AML-193 (cell line): Measurements from ENCODE around the gene PLSCR2.
"Not testable (repeated sequence)": the region's sequence is repeated elsewhere in the genome, so short reads cannot be mapped to it uniquely, and the experiment has no call there.

ENCODE experiments used
- DNase-seq, 2 experiments: peaks; one replicate each; lab custom pipeline; 2025; lab: John Stamatoyannopoulos, UW

PLSCR2 gene, protein sequence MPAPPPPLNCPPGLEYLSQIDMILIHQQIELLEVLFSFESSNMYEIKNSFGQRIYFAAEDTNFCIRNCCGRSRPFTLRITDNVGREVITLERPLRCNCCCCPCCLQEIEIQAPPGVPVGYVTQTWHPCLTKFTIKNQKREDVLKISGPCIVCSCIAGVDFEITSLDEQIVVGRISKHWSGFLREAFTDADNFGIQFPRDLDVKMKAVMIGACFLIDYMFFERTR

DNA sequence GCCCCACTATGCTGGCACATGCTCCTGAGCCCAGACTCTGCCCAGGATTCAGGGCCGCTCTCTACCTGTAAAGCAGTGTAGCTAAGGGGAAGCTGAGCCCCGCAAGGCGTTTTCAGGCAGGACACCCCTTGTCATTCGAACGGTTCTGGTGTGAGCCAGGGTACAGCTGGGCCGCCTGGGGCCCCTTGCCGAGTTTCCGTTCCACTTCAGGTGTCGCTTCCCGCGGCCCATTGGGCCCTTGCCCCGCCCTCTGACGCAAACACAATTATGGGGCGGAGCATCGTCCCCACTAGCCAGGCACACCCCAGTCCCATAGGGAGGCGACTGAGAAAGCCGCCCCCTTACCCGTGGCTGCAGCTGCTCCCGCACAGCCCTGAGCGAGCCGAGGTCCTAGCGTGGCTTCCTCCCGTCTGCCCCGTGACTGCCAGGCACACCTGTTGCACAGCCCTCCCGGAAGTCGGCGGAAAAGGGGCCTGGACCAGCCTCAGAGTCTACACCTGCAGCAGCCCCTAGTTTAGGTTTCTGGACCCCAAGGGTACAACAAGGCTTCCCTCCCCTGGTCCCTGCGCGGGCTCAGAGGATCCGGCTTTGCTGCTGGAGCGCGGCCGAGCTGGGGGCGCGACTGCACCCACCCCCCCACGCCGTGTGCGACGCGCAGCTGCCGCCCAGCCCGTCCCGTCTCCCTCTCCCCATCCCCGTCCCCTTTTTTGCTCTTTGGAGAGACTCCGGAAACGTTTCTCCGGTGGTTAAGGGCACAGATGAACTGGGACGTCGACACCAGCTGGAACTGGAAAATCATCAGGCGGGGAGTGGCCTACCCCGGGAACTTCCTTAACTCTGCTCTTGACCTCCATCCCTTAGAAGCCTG, at the start of gene PLSCR2:
Gene PLSCR2 (minus strand): TSS at position 412 of the 868 bp plus-strand sequence. CDS start 9,657 bp downstream, outside the sequence.
- DNase-seq = no peak

DNA sequence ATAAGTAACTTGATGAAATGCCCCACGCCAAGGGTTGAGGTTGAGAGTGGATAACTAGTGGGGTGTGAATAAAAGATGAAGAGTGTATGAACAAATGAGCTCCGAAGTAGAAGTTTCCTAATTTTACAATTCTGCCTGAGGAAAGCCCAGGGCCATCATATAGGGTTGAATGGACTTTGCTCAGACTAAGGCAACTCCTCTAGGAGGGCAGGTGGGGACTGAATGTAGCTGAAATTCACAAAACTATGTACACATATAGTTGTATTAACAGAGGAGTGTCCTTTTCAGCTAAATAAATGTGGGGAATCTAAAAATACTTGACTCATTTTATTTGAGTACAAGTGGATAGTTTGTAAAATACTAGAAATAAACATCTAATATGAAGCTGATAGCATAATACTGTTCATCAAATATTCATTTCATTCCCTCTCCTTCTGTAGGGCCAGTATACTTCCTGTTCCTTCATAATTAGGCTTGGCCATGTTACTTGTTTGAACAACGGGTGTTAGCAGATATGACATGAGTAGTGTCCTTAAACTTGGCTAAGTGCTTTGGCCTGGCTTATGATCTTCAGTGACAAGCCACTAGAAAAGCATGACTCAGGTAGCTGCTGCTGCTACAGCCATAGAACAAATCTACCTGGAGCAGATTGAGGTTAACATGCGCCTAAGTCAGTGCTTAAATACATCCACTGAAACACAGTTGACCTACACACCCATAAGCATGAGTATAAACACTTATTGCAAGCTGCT, 48.5 kb upstream of the PLSCR2 start:
- no peak for DNase-seq

DNA sequence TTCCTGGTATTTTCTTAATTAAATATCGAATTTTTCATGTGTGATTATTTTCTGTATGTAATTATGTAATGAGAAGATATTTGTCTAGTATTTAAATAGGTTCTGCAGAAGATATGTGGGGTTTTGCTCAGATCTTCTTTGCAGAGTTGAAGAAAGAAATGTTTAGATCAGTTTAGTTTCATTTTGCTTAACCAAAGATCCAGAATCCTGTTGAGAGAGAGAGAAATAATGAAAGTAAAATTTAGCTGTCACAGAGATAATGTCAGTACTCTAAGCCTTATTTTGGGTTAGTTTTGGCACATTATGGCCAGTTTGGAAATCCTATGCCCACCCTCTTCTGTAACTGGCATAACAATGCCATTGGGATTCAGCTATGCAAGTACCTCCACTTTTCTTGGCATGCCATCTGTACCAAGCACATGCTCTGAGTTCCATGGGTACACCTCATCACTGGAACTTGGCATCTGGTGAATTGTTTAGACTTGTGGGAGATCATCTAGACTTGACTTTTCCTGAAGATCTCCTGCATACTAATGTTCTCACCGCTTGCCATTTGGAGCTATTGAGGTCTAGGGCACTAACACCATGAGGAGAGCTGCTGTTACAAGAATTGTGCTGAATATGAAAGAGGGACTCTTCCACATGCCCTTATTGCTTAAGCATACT, 44.2 kb upstream of the PLSCR2 start:
- no peak for DNase-seq

DNA sequence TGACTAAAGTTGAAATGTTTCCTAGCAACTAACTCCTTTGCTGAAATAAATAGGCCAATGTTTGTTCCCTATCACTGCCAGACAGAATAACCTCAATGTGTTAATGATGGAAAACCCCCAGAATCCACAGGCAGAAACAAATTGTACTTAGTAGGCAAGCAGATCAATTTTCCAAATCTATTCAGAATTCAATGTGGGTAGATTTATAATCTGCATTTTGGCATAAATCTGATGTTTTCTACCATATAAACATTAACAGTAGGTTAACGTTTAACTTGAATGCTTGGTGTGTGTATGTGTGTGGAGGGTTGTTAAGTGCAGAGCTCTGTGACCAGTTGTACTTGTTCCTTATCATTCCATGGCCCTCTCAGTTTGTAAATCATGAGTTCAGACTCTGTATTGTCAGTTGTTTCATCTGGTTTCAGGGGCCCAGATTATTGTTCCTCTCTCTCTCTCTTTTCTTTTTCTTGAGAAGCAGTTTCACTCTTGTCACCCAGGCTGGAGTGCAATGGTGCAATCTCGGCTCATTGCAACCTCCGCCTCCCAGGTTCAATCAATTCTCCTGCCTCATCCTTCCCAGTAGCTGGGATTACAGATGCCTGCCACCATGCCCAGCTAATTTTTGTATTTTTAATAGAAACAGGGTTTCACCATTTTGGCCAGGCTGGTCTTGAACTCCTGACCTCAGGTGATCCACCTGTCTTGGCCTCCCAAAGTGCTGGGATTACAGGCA, 42.2 kb upstream of the PLSCR2 start:
- DNase-seq = no peak

DNA sequence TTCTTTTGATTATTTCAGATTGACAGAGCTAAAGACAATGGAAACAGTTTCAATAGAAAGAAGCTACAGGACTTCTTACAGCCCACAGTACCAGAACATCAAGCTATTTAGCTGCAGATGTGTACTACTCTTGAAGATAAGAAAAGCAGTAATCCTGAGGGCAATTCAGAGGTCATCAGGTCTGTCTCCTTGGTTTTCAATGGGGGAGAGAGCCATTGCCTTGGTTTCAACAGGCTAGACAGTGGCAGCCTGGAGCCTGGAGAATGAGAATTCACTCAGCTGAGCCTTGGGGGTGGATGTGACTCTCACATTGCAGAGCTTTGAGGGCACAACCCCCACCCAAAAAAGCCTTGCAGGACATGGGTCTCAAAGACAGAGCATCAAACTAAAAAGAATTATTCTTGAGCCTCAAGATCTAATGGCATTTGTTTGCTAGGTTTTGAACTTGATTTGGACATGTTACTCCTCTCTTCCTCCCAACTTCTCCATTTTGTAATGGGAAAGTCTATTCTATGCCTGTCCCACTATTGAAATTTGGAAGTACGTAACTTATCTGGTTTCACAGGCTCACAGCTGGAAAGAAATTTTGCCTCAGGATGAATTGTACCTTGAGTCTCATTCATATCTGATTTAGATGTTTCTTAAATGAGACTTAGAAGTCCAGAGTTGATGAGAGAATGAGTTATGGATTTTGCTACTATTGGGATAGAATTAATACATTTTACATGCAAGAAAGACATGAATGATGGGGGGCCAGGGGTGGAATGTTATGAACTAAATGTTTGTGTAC, 38.2 kb upstream of the PLSCR2 start:
- DNase-seq = no peak

DNA sequence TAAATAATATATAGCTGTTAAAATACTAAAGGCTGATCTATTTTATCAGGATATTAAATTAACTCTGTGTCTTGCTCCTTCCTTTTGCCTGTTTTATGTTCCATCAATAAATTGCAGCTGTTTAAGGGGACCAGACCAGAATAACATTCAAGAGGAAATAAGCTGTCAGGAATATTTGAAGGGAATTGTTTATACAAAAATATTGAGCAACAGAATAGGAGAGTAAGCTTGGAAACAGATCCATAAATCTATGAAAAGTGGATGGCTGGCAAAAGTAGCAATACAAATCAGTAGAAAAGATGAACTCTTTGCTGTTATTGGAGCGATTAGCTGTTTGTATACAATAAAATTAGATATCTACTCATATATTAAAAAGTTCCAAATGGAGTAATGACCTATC, 36.2 kb upstream of the PLSCR2 start:
- DNase-seq = no peak

DNA sequence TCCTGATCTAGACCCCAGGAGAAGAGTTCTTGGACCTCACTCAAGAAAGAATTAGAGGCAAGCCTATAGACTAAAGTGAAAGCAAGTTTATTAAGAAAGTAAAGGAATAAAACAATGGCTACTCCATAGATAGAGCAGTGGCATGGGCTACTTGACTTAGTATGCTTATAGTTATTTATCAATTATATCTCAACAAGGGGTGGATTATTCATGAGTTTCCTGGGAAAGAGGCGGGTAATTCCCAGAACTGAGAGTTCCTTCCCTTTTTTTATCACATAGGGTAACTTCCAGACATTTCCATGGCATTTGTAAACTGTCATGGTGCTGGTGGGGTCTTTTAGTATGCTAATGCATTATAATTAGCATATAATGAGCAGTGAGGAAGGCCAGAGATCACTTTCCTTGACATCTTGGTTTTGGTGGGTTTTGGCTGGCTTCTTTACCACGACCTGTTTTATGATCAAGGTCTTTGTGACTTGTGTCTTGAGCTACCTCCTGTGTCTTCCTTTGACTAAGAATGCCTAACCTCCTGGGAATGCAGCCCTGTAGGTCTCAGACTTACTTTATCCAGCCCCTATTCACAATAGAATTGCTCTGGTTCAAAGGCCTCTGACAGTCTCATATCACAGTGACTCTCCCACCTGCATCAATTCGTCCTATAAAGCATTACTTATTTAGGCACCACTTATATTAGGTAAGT, 35.3 kb upstream of the PLSCR2 start:
- no peak for DNase-seq

DNA sequence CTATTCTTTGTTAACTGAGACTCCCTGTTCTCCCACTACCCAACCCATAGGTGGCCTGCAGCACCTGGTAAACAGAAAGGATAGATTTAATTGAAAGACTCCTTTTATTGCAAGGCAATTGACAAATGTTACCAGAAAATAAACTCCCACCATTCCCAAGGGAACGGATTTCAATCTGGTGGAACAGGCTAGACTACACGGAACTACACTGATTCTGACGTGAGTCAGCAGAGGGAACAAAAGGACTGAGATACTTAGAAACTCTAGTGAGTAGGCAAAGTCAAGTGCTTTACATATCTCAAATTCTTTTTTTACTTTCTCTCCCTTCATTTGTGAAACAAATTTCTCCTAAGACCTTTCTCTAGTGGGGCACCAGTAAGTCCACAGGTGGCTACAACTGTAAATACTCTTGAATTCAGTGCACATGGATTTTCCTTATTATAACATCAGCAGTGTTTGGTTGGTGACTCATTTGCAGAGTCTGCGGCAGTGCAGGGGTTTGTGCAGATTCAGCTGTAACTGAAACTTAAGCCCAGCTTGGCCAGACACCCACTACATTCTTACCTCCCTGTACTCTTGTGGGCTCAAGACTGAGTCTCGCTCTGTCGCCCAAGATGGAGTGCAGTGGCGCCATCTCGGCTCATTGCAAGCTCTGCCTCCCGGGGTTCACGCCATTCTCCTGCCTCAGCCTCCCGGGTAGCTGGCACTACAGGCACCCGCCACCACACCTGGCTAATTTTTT, 34.3 kb upstream of the PLSCR2 start:
- DNase-seq = no peak

DNA sequence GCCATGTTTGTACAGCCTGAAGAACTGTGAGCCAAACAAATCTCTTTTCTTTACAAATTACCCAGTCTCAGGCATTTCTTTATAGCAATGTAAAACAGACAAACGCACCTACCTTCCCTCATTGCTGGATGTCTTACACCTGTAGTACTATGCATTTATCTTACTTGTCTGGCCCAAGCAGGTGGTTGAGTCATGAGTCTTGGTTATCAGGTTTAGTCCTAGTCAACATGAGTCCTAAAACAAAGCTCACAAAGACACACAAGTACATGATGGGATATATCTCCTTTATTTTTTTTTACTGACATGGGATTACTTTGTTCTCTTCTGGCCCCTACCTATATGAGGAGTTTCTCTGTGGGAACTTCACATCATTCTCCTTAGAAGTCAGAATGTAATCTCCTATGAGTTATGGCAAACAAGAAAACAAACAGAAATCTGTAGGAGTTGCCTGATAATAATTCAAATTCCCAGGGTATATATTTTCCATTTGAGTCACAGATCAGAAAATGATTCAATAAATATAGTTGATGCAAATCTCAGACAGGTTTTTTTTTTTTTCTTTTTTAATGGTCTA, 33.6 kb upstream of the PLSCR2 start:
- DNase-seq = no peak

DNA sequence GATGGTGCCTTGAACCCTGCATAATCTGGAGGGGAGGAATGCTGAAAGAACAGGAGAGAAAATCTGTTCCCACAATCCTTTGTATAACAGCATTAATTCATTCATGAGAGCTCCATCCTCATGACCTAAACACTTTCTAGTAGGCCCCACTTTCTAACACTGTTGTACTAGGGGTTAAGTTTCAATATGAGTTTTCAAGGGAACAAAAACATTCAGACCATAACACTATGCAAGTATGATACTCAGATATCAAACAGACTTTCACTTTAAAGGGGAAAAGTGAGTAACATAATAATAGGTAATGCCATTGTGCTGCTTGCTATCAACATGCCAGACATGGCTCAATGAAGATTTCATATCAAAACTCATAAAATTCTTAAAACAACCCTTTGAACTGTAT, 32.4 kb upstream of the PLSCR2 start:
- no peak for DNase-seq

DNA sequence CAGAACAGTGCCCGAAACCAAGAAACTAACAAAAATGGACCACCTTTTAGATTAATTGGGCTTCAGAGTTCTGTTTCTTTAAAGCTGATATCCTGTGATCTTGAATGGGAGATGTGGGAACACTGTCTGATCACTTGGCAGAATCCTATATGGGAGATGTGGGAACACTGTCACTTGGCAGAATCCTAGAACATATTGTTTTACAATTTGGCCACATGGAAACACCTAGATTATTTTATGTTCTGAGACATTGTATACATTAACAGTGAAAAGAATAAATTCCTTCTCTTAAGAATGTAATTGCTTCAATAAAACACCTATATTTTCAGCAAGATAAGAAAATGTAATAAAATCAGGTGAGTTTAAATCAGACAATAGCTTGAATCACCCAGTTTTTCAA, 30.3 kb upstream of the PLSCR2 start:
- DNase-seq = no peak

DNA sequence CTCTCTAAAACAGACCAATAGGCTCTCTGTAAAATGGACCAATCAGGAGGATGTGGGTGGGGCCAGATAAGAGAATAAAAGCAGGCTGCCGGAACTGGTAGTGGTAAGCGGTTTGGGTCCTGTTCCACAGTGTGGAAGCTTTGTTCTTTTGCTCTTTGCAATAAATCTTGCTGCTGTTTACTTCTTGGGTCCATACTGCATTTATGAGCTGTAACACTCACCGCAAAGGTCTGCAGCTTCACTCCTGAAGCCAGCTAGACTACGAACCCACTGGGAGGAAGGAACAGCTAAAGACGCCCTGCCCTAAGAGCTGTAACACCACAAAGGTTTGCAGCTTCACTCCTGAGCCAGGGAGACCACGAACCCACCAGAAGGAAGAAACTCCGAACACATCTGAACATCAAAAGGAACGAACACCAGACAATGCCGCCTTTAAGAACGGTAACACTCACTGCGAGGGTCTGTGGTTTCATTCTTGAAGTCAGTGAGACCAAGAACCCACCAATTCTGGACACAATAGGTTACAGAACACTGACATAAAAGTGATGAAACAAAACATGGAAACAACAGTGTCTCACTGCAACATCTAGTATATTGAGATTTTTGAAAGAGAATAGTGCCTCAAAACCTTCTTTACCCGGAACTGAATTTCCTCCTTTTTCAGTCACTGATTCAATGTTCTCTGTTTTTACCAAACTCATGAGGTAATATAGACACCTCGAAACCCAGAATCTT, 28.8 kb upstream of the PLSCR2 start:
- DNase-seq = no peak

DNA sequence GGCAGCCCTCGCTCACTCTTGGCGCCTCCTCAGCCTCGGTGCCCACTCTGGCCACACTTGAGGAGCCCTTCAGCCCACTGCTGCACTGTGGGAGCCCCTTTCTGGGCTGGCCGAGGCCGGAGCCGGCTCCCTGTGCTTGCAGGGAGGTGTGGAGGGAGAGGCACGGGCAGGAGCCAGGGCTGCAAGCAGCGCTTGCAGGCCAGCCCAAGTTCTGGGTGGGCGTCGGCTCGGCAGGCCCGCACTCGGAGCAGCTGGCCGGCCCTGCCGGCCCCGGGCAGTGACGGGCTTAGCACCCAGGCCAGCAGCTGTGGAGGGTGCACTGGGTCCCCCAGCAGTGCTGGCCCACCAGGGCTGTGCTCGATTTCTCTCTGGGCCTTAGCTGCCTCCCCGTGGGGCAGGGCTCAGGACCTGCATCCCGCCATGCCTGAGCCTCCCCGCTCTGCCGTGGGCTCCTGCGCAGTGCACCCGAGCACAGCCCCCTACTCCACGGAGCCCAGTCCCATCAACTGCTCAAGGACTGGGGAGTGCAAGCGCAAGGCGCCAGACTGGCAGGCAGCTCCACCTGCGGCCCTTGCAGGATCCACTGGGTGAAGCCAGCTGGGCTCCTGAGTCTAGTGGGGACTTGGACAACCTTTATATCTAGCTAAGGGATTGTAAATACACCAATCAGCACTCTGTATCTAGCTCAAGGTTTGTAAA, 27.9 kb upstream of the PLSCR2 start:
- not testable (repeated sequence) for DNase-seq

DNA sequence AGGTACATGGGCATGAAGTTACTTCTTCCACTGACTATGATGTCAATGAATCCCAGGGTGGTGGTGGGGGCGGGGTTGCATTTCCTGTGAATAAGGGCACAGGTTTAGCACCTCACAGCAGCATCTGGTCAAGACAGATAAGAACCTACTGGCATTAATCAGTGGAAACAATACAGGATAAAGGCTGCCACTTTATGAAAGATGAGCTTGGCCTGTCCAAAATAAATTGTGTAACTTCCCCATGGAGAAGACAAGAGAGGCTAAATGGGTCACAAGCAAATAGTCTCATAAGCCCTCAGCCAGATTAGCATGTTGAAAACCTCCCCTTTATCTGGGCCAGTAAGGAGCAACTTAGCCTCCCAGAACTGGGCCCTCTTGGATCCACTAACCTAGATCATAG, 27.4 kb upstream of the PLSCR2 start:
- DNase-seq = no peak

DNA sequence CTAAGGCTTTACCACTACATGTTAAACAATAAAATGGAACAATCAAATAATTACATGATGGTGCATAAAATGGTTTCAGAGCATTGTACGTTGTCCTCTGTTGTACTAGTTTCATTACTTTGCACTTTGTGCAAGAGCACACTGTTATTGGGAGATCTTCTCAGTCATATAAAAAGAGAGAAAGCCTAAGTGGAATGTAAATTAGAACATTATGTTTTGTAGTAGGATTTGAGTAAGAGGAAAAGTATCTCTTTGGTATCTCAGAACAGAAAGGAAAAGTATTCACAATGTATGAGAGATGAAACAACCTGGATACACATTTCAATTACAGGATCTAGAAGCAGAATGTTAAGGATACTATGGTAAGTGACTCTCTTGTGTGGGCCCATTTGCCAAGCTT, 26.9 kb upstream of the PLSCR2 start:
- DNase-seq = no peak

DNA sequence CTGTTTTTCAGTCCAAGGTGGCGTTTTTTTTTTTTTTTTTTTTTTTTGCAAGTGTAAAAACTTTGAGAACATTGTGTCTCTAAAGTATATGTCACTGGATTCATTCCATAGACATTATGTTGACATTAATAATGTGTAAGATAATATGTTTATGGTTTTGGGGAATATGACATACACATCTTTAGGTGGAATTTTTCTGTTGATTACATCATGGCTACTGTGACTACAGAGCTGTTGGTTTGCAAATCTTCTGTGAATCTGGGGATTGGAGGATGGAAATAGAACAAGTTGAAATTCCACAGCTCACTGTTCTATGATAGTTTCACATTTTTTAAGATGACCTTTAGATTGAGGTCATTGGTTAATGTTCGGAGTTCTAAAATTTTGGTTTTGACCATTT, 24.4 kb upstream of the PLSCR2 start:
- DNase-seq = no peak

DNA sequence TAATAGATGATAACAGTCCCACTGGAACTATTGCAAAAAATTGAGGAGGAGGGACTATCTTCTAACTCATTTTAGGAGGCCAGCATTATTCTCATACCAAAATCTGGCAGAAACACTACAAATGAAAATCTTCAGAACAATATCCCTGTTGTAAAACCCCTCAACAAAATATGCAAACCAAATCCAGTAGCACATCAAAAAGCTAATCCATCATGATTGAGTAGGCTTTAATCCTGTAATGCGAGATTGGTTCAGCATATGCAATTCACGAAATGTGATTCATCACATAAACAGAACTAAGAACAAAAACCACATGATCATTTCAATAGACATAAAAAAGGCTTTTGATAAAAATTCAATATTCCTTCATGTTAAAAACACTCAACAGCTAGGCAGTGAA, 23.9 kb upstream of the PLSCR2 start:
- no peak for DNase-seq

DNA sequence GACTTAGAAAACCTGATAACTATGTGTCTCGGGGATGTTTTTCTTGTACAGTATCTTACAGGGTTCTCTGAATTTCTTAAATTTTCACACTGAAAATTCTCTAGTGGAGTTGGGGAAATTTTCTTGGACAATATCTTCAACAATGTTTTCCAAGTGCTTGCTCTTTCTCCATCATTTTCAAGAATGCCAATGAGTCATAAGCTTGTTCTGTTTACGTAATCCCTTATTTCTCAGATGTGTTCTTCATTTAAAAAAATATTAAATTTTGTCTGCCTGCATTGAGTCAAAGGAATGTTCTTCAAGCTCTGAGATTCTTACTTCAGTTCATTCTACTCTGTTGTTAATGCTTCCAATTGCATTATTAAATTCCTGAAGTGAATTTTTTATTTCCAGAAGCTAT, 21.9 kb upstream of the PLSCR2 start:
- no peak for DNase-seq
